A673 (cell line): ENCODE data around the gene TLE4. TPM values are rescaled to one million over a fixed set of nuclear protein-coding genes. Genes with fewer than 3 reads are reported as not detected.
"Not testable (repeated sequence)": the region's sequence is repeated elsewhere in the genome, so short reads cannot be mapped to it uniquely, and the experiment has no call there.

Source experiments
- BruUV-seq: library from RNA; stranded (reverse); fragments of 400-500 nt; replicated peaks from 2 replicates; lab custom pipeline; 2021; lab: Mats Ljungman, UMichigan
- CTCF ChIA-PET: fragments of 300-600 bp; sonication (Branson Sonifier 250); formaldehyde crosslinking; loops from one replicate; lab custom pipeline; 2022; ENCODE audit warnings: antibody characterized with exemption; lab: Charles Lee
- POLR2A ChIA-PET: fragments of 300-600 bp; sonication (Branson Sonifier 250); formaldehyde crosslinking; loops from one replicate; lab custom pipeline; 2022; ENCODE audit warnings: antibody characterized with exemption; ENCODE audit not compliant: low non-redundant PET; lab: Charles Lee
- DNase-seq: peaks from one replicate; pipeline ENCODE4 v3.0.0-alpha.2; 2015; ENCODE audit warnings: low spot score
- H3K27ac ChIP-seq: fragments of 200-600 bp; sonication (generic); 2 replicates; pipeline ENCODE4 v1.5.1; 2016; ENCODE audit warnings: mixed run types, low read depth, mild to moderate bottlenecking, mixed read lengths, antibody characterized with exemption, low read length; ENCODE audit not compliant: poor library complexity, severe bottlenecking
- H3K27me3 ChIP-seq: fragments of 200-600 bp; sonication (generic); replicated peaks from 2 replicates; pipeline ENCODE4 v1.6.1; 2017; ENCODE audit warnings: mixed run types, low read depth, mild to moderate bottlenecking, mixed read lengths, antibody characterized with exemption, low read length; ENCODE audit not compliant: insufficient read depth, poor library complexity
- H3K36me3 ChIP-seq: fragments of 200-600 bp; sonication (generic); 2 replicates; pipeline ENCODE4 v1.6.1; 2016; ENCODE audit warnings: mixed run types, mild to moderate bottlenecking, mixed read lengths, antibody characterized with exemption, low read length; ENCODE audit not compliant: insufficient read depth, poor library complexity, severe bottlenecking
- H3K4me1 ChIP-seq: fragments of 200-600 bp; sonication (generic); 2 replicates; pipeline ENCODE4 v1.6.1; 2017; ENCODE audit warnings: mixed run types, mild to moderate bottlenecking, mixed read lengths, antibody characterized with exemption, low read length; ENCODE audit not compliant: insufficient read depth, poor library complexity, severe bottlenecking
- H3K4me3 ChIP-seq: fragments of 200-600 bp; sonication (generic); 2 replicates; pipeline ENCODE4 v1.5.1; 2016; ENCODE audit warnings: low read depth, mixed run types, mild to moderate bottlenecking, mixed read lengths, low read length; ENCODE audit not compliant: poor library complexity, severe bottlenecking
- H3K9me3 ChIP-seq: fragments of 200-600 bp; sonication (generic); 2 replicates; pipeline ENCODE4 v1.6.1; 2016; ENCODE audit warnings: mixed run types, low read depth, mild to moderate bottlenecking, mixed read lengths, antibody characterized with exemption, low read length; ENCODE audit not compliant: poor library complexity, severe bottlenecking
- EZH2 ChIP-seq: fragments of 200-600 bp; sonication (generic); IDR thresholded peaks from 2 replicates; pipeline ENCODE4 v1.6.1; 2017; ENCODE audit warnings: borderline replicate concordance, low read depth, mild to moderate bottlenecking, mixed read lengths, antibody characterized with exemption, low read length; ENCODE audit not compliant: poor library complexity, severe bottlenecking
- intact Hi-C: fragments of 100-400 bp; cut with micrococcal nuclease; formaldehyde crosslinking; loops from one replicate; pipeline ENCODE4 v1.10.0; 2022; ENCODE audit not compliant: unreplicated experiment
- total RNA-seq: library from RNA; stranded (reverse); gene quantifications from 2 replicates; pipeline ENCODE4 v1.2.3, GENCODE V29; 2021
- TF ChIP-seq, protein P1 (sequence below): fragments of 300-800, 200-600 bp; sonication (generic); conservative IDR thresholded peaks from 2 replicates; pipeline ENCODE4 v1.5.1; 2017; ENCODE audit warnings: low read depth, mild to moderate bottlenecking, antibody characterized with exemption, low read length, moderate library complexity, mixed read lengths

The TLE4 gene
- total RNA-seq, 1 experiment from 2014 or later: 21.3 TPM

DNA sequence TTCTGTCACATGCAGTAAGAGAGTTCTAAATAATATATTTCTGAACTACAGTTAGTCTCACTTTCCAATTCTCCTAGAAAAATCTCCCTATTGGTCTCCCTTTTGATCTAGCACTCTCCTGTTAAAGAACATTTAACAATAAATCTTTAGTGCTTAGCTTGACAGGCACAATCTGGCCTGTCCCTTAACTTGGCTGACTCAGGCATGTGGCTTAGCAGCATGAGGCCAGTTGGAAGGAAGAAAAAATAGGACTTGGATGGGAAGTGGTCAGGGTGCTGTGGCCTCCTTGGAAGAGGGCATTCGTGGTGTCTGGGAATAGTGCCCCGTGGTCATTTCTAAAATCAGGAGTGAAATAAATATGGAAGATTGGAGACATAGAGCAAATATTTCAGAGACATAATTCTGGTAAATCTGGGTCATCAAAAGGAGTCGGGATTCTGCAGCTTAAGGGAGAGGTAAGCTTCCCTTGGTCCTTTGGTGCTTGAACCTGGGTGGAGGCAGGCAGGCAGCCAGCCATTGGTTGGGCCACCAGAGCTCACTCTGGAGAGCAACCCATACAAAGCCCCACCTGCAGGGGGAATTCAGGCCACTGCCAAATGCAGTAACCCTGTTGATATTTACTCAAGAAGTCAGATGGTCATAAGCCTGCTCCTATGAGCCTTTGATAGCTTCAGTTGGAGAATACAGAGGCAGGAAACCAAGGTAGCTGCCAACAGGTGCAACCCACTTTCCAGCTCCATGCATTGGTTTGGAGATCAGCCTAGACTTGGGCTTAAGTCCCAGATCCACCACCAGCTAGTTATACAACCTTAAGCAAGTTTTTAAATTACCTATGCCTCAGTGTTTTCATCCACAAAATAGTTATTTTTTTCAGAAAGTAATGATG lies 28.8 kb upstream of the TLE4 start:
- intact Hi-C loops: no loop called here
- no peak for TF ChIP-seq EZH2
- TF ChIP-seq, protein P1, sequence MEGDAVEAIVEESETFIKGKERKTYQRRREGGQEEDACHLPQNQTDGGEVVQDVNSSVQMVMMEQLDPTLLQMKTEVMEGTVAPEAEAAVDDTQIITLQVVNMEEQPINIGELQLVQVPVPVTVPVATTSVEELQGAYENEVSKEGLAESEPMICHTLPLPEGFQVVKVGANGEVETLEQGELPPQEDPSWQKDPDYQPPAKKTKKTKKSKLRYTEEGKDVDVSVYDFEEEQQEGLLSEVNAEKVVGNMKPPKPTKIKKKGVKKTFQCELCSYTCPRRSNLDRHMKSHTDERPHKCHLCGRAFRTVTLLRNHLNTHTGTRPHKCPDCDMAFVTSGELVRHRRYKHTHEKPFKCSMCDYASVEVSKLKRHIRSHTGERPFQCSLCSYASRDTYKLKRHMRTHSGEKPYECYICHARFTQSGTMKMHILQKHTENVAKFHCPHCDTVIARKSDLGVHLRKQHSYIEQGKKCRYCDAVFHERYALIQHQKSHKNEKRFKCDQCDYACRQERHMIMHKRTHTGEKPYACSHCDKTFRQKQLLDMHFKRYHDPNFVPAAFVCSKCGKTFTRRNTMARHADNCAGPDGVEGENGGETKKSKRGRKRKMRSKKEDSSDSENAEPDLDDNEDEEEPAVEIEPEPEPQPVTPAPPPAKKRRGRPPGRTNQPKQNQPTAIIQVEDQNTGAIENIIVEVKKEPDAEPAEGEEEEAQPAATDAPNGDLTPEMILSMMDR: no peak
- Histone ChIP-seq H3K9me3 (no peaks in the 10 kb centered on the region), H3K27ac (no peak overlapping the region), H3K36me3 (no peaks in the 10 kb centered on the region), H3K4me3 (no peak overlapping the region), H3K27me3 (peaks cover 14% of the 10 kb centered on the region), H3K4me1 (no peaks in the 10 kb centered on the region)
- ChIA-PET POLR2A (no interaction called here), CTCF (no interaction called here)
- BruUV-seq: no TSS peak
- no peak for DNase-seq

DNA sequence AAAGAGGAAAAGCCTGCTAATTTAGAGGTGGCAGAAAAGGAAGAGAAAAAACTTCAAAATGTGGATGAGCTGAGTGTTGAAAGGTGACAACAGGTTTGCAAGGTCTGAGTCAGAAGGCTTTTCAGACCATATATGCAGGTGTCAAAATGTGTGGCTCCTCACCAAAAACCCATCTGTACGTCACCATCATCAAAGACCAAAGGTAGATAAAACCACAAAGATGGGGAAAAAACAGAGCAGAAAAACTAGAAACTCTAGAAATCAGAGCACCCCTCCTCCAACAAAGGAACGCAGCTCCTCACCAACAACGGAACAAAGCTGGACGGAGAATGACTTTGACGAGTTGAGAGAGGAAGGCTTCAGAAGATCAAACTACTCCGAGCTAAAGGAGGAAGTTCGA lies 27.4 kb upstream of the TLE4 start:
- intact Hi-C loops, H3K4me1 ChIP-seq, BruUV-seq, H3K4me3 ChIP-seq, POLR2A ChIA-PET, H3K27me3 ChIP-seq, H3K9me3 ChIP-seq, DNase-seq, CTCF ChIA-PET, H3K36me3 ChIP-seq, H3K27ac ChIP-seq: not testable (repeated sequence)

DNA sequence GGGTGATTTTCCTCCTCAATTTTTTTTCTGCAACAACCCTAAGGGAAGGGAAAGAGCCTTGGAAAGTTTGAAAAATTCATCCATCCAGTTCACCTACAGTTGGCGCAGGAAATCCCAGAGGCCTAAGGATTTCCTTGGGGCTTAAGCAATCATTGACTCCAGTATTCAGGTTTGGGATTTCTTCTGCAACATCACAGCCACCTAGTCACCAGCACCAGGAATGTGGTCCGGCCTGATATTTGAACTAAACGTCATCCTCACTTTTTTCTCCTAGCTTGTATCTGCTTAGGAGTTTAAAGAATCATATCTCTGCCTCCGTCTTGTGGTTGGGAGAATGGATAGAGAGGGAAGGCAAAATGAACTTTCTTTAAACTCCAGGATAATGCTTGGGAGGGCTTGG lies 20.2 kb upstream of the TLE4 start:
- CTCF ChIA-PET: no interaction called here
- TF ChIP-seq, protein P1: no peak
- TF ChIP-seq EZH2: no peak
- DNase-seq: no peak
- no TSS peak for BruUV-seq
- POLR2A ChIA-PET: no interaction called here
- Histone ChIP-seq H3K9me3 (no peaks in the 10 kb centered on the region), H3K27ac (no peak overlapping the region), H3K27me3 (no peaks in the 10 kb centered on the region), H3K4me3 (no peak overlapping the region), H3K36me3 (no peaks in the 10 kb centered on the region), H3K4me1 (no peaks in the 10 kb centered on the region)
- intact Hi-C loops: no loop called here
